ENCODE measurements around the gene CDCP1.
"Not testable (repeated sequence)": the region's sequence is repeated elsewhere in the genome, so short reads cannot be mapped to it uniquely, and the experiment has no call there.

Gene CDCP1

DNA sequence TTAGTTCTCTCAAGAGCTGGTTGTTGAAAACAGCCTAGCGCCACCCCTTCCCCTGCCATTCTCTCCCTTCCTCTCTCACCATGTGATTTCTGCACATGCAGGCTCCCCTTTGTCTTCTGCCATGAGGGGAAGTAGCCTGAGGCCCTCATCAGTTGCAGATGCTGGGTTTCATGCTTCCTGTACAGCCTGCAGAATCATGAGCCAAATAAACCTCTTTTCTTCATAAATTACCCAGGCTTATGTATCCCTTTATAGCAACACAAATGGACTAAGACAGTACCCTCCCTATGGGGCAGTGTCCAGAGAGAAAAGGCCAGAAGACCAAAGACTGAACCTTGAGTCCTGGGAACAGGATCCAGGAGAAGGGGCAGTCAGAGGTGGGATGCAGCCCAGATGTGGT is 65.4 kb downstream of the CDCP1 start:
- no peak for DNase-seq

DNA sequence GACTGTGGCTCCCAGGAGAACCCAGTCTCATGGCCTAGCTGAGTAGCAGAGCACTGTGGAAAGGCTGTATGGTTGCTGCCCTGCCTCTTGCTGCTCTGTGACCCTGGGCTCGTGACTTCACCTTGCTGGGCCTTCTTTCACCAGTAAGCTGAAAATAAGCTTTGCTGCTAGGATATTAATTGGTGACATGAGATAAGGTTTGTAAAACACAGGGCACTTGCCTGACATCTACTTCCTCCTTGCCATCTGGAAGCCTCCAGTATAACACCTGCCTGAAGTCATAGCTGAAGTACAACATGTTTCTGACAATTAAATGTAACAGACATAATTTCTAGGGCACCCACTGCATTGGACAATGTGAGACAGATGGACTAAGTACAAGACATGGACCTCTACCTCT is 66.5 kb downstream of the CDCP1 start:
- DNase-seq, result no peak

GRCh38 chr3:45078910-45079522 is 67.2 kb downstream of the CDCP1 start:
- DNase-seq, result no peak

DNA sequence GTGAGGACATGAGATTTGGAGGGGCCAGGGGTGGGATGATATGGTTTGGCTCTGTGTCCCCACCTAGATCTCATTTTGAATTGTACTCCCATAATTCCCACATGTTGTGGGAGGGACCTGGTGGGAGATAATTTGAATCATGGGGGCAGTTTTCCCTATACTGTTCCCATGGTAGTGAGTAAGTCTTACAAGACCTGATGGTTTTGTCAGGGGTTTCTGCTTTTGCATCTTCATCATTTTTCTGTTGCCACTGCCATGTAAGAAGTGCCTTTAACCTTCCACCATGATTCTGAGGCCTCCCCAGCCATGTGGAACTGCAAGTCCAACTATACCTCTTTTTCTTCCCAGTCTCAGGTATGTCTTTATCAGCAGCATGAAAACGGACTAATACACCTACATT is 67.9 kb downstream of the CDCP1 start:
- not testable (repeated sequence) for DNase-seq

DNA sequence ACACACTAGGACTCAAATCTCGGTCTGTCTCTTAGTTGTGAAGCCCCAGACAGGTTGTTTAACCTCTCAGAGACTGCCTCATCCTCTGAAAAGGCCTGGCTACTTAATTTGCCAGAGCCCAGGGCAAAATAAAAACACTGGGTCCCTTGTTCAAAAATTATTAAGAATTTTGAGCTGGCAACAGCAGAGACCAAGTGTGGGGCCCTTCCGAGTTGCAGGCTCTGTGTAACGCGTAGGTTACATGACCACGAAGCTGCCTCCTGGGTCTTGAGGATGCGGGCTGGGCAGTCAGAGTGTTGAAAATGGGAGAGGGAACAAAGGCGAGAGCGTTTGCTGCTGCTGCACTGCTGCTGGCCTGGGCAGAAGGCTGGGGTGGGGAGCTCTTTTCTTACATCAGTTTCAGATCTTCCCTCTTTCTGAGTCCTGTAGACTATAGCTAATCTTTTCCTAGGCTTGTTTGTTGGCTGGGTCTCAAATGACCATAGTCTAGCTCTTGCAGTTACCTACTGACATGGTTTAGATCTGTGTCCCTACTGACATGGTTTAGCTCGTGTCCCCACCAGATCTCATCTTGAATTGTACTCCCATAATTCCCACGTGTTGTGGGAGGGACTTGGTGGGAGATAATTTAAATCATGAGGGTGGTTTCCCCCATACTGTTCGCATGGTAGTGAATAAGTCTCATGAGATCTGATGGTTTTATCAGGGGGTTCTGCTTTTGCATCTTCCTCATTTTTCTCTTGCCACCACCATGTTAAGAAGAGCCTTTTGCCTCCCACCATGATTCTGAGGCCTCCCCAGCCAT is 70.2 kb downstream of the CDCP1 start:
- DNase-seq, result no peak

GRCh38 chr3:45071075-45071474 is 75.1 kb downstream of the CDCP1 start:
- DNase-seq, result no peak

DNA sequence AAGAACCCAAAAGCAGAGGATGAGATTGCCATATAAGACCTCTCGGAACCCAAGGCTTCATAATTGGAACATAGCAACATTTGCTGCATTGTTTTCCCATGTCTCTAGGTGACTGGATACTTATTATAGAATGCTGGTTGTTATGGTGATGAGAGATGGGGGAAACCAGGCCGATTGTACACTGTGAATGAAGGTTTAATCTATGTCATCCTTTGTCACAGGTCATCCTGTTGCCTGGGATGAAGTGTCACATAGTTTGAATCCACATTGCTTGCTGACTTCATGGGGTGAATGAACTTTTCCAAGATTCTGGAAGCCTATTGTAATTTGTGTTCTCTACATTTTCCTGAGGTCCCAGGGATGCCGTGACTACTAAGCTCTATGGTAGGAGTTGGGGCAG is 78.2 kb downstream of the CDCP1 start:
- no peak for DNase-seq

DNA sequence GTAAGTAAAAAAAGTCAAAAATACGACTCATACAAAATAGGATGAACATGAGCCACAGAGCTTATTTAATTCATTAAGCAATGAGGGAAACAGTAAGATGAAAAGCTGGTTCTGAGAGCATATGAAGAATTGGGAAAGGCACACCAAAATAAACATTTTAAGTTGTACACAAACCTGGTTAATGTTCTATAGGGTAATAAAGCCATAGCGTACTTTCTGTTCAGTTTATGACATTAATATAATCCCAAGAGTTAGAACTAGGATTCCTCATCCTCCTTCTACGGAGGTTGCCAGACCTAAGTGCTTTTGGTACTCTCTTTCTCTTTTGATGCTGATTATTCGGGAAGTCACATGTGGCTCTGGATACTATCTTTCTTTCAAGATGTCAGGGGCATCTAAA is 78.7 kb downstream of the CDCP1 start:
- DNase-seq, result no peak

- DNase-seq, result no peak
Measured at GRCh38 chr3:45066109-45066801, 79.9 kb downstream of the CDCP1 start.

- no peak for DNase-seq
Measured at GRCh38 chr3:45065373-45065720, 80.8 kb downstream of the CDCP1 start.

GRCh38 chr3:45064512-45065372 is 81.4 kb downstream of the CDCP1 start:
- DNase-seq, result no peak

GRCh38 chr3:45062697-45063070 is 83.5 kb downstream of the CDCP1 start:
- DNase-seq, result no peak

DNA sequence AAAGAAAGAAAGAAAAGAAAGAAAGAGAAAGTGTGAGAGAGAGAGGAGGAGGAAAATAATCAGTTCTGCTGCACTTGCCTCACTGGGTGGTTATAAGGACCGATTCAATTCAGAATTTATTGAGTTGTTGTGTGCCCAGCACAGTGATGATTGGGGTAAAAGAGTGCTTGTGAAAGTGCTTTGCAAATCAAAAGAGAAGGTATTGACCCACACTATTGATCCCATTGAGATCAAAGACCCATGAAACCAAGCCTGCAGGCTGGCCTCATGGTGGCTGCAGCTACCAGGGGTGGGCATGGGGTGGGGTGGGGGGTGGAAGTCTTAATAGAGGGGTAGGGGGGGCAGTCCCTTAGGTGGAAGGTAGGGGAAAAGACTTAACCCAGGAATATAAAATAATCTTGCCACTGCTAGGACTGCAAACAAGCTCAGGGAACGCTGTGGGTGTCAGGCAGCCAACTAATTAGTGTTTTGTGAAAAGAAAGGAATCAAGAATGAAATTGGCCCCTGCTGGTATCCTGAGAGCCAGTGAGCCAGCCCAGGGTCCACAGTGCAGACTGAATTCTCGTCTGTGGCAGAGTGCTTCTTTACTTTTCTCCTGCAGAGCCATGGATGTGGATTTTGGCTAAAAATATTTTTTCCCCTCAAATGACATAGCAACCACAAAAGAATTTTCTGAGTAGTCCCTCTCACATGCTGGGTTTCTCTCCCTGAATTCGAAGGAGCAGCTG is 85.8 kb downstream of the CDCP1 start:
- no peak for DNase-seq

GRCh38 chr3:45059132-45059531 is 87.0 kb downstream of the CDCP1 start:
- no peak for DNase-seq

- no peak for DNase-seq
Measured at GRCh38 chr3:45057557-45057956, 88.6 kb downstream of the CDCP1 start.

- no peak for DNase-seq
Measured at GRCh38 chr3:45056608-45057301, 89.4 kb downstream of the CDCP1 start.

GRCh38 chr3:45055411-45056143 is 90.6 kb downstream of the CDCP1 start:
- DNase-seq, result no peak

- DNase-seq, result no peak
Measured at GRCh38 chr3:45055032-45055410, 91.2 kb downstream of the CDCP1 start.

- no peak for DNase-seq
Measured at GRCh38 chr3:45054196-45054857, 91.9 kb downstream of the CDCP1 start.

GRCh38 chr3:45053805-45054195 is 92.4 kb downstream of the CDCP1 start:
- DNase-seq, result not testable (repeated sequence)

GRCh38 chr3:45051685-45052084 is 94.5 kb downstream of the CDCP1 start:
- DNase-seq, result no peak
